Measurements from ENCODE around the gene GCC2.
A peak's percentile ranks its signal among the peaks of the same experiment; 100 is the strongest.

Gene GCC2

GRCh38 chr2:108448678-108449409 is at the start of gene GCC2:
Gene GCC2 (plus strand): TSS chr2:108449206. CDS start chr2:108449275, 69 bp downstream.
- Mint-ChIP-seq H3K9me3 (ENCODE audit: low read depth) (no peaks in the 10 kb centered on the region), H3K27ac (peak within 1 kb of the TSS; percentile 98), H3K4me1 (ENCODE audit: low read depth) (peaks cover 36% of the 10 kb centered on the region), H3K4me3 (peak within 1 kb of the TSS; percentile 97), H3K27me3 (no peaks in the 10 kb centered on the region), H3K36me3 (peaks cover 4% of the 10 kb centered on the region)

- H3K36me3 Mint-ChIP-seq: peaks cover 11% of the 10 kb centered on the region
- H3K4me1 Mint-ChIP-seq (ENCODE audit: low read depth): no peaks in the 10 kb centered on the region
- peaks cover 10% of the 10 kb centered on the region for H3K9me3 Mint-ChIP-seq (ENCODE audit: low read depth)
- H3K27me3 Mint-ChIP-seq: peaks cover 3% of the 10 kb centered on the region
- H3K4me3 Mint-ChIP-seq: no peak overlapping the region
- H3K27ac Mint-ChIP-seq: no peak overlapping the region
Measured at GRCh38 chr2:108399479-108399878, 49.5 kb upstream of the GCC2 start.

- H3K27me3 Mint-ChIP-seq: peaks cover 4% of the 10 kb centered on the region
- no peak overlapping the region for H3K4me3 Mint-ChIP-seq
- H3K9me3 Mint-ChIP-seq (ENCODE audit: low read depth): peaks cover 27% of the 10 kb centered on the region
- H3K4me1 Mint-ChIP-seq (ENCODE audit: low read depth): no peaks in the 10 kb centered on the region
- no peak overlapping the region for H3K27ac Mint-ChIP-seq
- peaks cover 11% of the 10 kb centered on the region for H3K36me3 Mint-ChIP-seq
Measured at GRCh38 chr2:108401800-108402199, 47.2 kb upstream of the GCC2 start.

- H3K4me3 Mint-ChIP-seq: no peak overlapping the region
- H3K36me3 Mint-ChIP-seq: peaks cover 5% of the 10 kb centered on the region
- H3K27me3 Mint-ChIP-seq: peaks cover 7% of the 10 kb centered on the region
- no peak overlapping the region for H3K27ac Mint-ChIP-seq
- H3K9me3 Mint-ChIP-seq (ENCODE audit: low read depth): peaks cover 23% of the 10 kb centered on the region
- no peaks in the 10 kb centered on the region for H3K4me1 Mint-ChIP-seq (ENCODE audit: low read depth)
Measured at GRCh38 chr2:108403494-108403893, 45.5 kb upstream of the GCC2 start.

- Mint-ChIP-seq H3K4me1 (ENCODE audit: low read depth) (no peaks in the 10 kb centered on the region), H3K36me3 (peaks cover 5% of the 10 kb centered on the region), H3K27me3 (peaks cover 11% of the 10 kb centered on the region), H3K9me3 (ENCODE audit: low read depth) (peaks cover 23% of the 10 kb centered on the region), H3K4me3 (no peak overlapping the region), H3K27ac (no peak overlapping the region)
Measured at GRCh38 chr2:108404784-108405397, 44.1 kb upstream of the GCC2 start.

GRCh38 chr2:108407864-108408729 is 40.9 kb upstream of the GCC2 start:
- peaks cover 2% of the 10 kb centered on the region for H3K36me3 Mint-ChIP-seq
- no peak overlapping the region for H3K4me3 Mint-ChIP-seq
- H3K27me3 Mint-ChIP-seq: peaks cover 9% of the 10 kb centered on the region
- no peaks in the 10 kb centered on the region for H3K4me1 Mint-ChIP-seq (ENCODE audit: low read depth)
- H3K27ac Mint-ChIP-seq: no peak overlapping the region
- H3K9me3 Mint-ChIP-seq (ENCODE audit: low read depth): peaks cover 20% of the 10 kb centered on the region

GRCh38 chr2:108409768-108410167 is 39.2 kb upstream of the GCC2 start:
- no peak overlapping the region for H3K27ac Mint-ChIP-seq
- H3K36me3 Mint-ChIP-seq: peaks cover 2% of the 10 kb centered on the region
- no peaks in the 10 kb centered on the region for H3K4me1 Mint-ChIP-seq (ENCODE audit: low read depth)
- peaks cover 9% of the 10 kb centered on the region for H3K27me3 Mint-ChIP-seq
- H3K4me3 Mint-ChIP-seq: no peak overlapping the region
- H3K9me3 Mint-ChIP-seq (ENCODE audit: low read depth): peaks cover 14% of the 10 kb centered on the region

GRCh38 chr2:108412995-108413710 is 35.9 kb upstream of the GCC2 start:
- Mint-ChIP-seq H3K4me1 (ENCODE audit: low read depth) (no peaks in the 10 kb centered on the region), H3K27me3 (peaks cover 4% of the 10 kb centered on the region), H3K27ac (no peak overlapping the region), H3K36me3 (peaks cover 2% of the 10 kb centered on the region), H3K4me3 (no peak overlapping the region), H3K9me3 (ENCODE audit: low read depth) (no peaks in the 10 kb centered on the region)

- H3K4me3 Mint-ChIP-seq: no peak overlapping the region
Measured at GRCh38 chr2:108413711-108414095, 35.3 kb upstream of the GCC2 start.

GRCh38 chr2:108414256-108414876 is 34.6 kb upstream of the GCC2 start:
- Mint-ChIP-seq H3K27me3 (no peaks in the 10 kb centered on the region), H3K36me3 (no peaks in the 10 kb centered on the region), H3K4me3 (no peak overlapping the region), H3K9me3 (ENCODE audit: low read depth) (no peaks in the 10 kb centered on the region), H3K4me1 (ENCODE audit: low read depth) (no peaks in the 10 kb centered on the region), H3K27ac (no peak overlapping the region)

More at GRCh38 chr2:108413711-108414095, 35.3 kb upstream of the GCC2 start:
- peaks cover 2% of the 10 kb centered on the region for H3K36me3 Mint-ChIP-seq
- no peaks in the 10 kb centered on the region for H3K9me3 Mint-ChIP-seq (ENCODE audit: low read depth)
- H3K27me3 Mint-ChIP-seq: peaks cover 4% of the 10 kb centered on the region
- no peaks in the 10 kb centered on the region for H3K4me1 Mint-ChIP-seq (ENCODE audit: low read depth)
- H3K27ac Mint-ChIP-seq: no peak overlapping the region

- H3K9me3 Mint-ChIP-seq (ENCODE audit: low read depth): no peaks in the 10 kb centered on the region
- H3K36me3 Mint-ChIP-seq: no peaks in the 10 kb centered on the region
- no peaks in the 10 kb centered on the region for H3K27me3 Mint-ChIP-seq
- H3K4me3 Mint-ChIP-seq: no peak overlapping the region
- H3K27ac Mint-ChIP-seq: no peak overlapping the region
- no peaks in the 10 kb centered on the region for H3K4me1 Mint-ChIP-seq (ENCODE audit: low read depth)
Measured at GRCh38 chr2:108414945-108415344, 34.1 kb upstream of the GCC2 start.

- peaks cover 1% of the 10 kb centered on the region for H3K27me3 Mint-ChIP-seq
- no peak overlapping the region for H3K4me3 Mint-ChIP-seq
- H3K4me1 Mint-ChIP-seq (ENCODE audit: low read depth): no peaks in the 10 kb centered on the region
- H3K9me3 Mint-ChIP-seq (ENCODE audit: low read depth): no peaks in the 10 kb centered on the region
- H3K27ac Mint-ChIP-seq: no peak overlapping the region
- no peaks in the 10 kb centered on the region for H3K36me3 Mint-ChIP-seq
Measured at GRCh38 chr2:108417254-108417653, 31.8 kb upstream of the GCC2 start.

- Mint-ChIP-seq H3K4me1 (ENCODE audit: low read depth) (no peaks in the 10 kb centered on the region), H3K9me3 (ENCODE audit: low read depth) (no peaks in the 10 kb centered on the region), H3K27ac (no peak overlapping the region)
Measured at GRCh38 chr2:108418416-108418815, 30.6 kb upstream of the GCC2 start.

GRCh38 chr2:108423067-108423466 is 25.9 kb upstream of the GCC2 start:
- Mint-ChIP-seq H3K4me1 (ENCODE audit: low read depth) (no peaks in the 10 kb centered on the region), H3K36me3 (peaks cover 8% of the 10 kb centered on the region), H3K4me3 (no peak overlapping the region), H3K9me3 (ENCODE audit: low read depth) (no peaks in the 10 kb centered on the region), H3K27me3 (peaks cover 17% of the 10 kb centered on the region), H3K27ac (no peak overlapping the region)

More at GRCh38 chr2:108418416-108418815, 30.6 kb upstream of the GCC2 start:
- Mint-ChIP-seq H3K36me3 (peaks cover 4% of the 10 kb centered on the region), H3K27me3 (peaks cover 10% of the 10 kb centered on the region), H3K4me3 (no peak overlapping the region)

Measured in activated naive CD8-positive, alpha-beta T cell (primary cell).